ENCODE measurements around the gene WAPL. TPM values are rescaled to one million over a fixed set of nuclear protein-coding genes. Genes with fewer than 3 reads are reported as not detected.
A peak's percentile ranks its signal among the peaks of the same experiment; 100 is the strongest.
"Not testable (repeated sequence)": the region's sequence is repeated elsewhere in the genome, so short reads cannot be mapped to it uniquely, and the experiment has no call there.

The WAPL gene
- total and polyA plus RNA-seq, 2 of the 4 experiments (the other 2 are of a cell fraction) = 11.5 to 31.7 TPM

DNA sequence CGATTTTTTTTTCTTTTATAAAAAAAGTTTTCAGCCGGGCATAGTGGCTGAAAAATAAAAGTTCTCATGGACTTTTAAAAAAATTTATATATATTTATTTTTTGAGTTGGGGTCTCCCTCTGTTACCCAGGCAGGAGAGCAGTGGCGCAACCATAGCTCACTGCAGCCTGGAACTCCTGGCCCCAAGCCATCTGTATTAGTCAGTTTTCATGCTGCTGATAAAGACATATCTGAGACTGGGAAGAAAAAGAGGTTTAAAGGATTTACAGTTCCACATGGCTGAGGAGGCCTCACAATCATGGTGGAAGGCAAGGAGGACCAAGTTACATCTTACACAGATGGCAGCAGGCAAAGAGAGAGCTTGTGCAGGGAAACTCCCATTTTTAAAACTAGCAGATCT, 37.1 kb upstream of the WAPL start:
- H3K18ac ChIP-seq (ENCODE audit: low read depth, low read length); H3K4ac ChIP-seq (ENCODE audit: low read depth, low read length); H3K79me1 ChIP-seq (ENCODE audit: low read depth in 1 of 2, low read length in 2 of 2); H3K36me3 ChIP-seq (ENCODE audit: control insufficient read depth, insufficient read depth, low read length); H3K14ac ChIP-seq (replicated peaks; ENCODE audit: low read depth, low read length); intact Hi-C loops (cut with micrococcal nuclease); H4K20me1 ChIP-seq (ENCODE audit: insufficient read depth, low read length); H2BK120ac ChIP-seq (ENCODE audit: low read depth, low read length); H2AFZ ChIP-seq (replicated peaks; ENCODE audit: low read length, poor library complexity); H3K4me1 ChIP-seq (ENCODE audit: control insufficient read depth, insufficient read depth, low read length); H3K9me1 ChIP-seq (ENCODE audit: insufficient read depth, low read length); H2AK9ac ChIP-seq (replicated peaks; ENCODE audit: low read depth, low read length, poor library complexity); H2BK15ac ChIP-seq (ENCODE audit: low read depth, low read length); H3K27ac ChIP-seq (ENCODE audit: insufficient read depth, low read length); H2BK5ac ChIP-seq (ENCODE audit: low read depth, low read length, poor library complexity, severe bottlenecking); H4K91ac ChIP-seq (ENCODE audit: insufficient read depth, low read depth, low read length); H3K56ac ChIP-seq (ENCODE audit: extremely low read depth, insufficient read depth, low read length); H3K9ac ChIP-seq (ENCODE audit: low read depth, low read length); H3K23ac ChIP-seq (ENCODE audit: low read depth, low read length); H3K4me2 ChIP-seq (ENCODE audit: low read depth, low read length); H3K4me3 ChIP-seq (ENCODE audit: insufficient read depth, low read depth, low read length); H2BK20ac ChIP-seq (ENCODE audit: low read depth, low read length); H4K8ac ChIP-seq (ENCODE audit: low read depth in 2 of 2, low read length in 2 of 2); BruUV-seq (replicated peaks); H2AK5ac ChIP-seq (ENCODE audit: low read depth, low read length); H3K9me3 ChIP-seq (ENCODE audit: control insufficient read depth, insufficient read depth, low read length); H3K27me3 ChIP-seq (ENCODE audit: control insufficient read depth, insufficient read depth, low read length); H4K5ac ChIP-seq (ENCODE audit: low read depth, low read length); dilution Hi-C loops (cut with HindIII; ENCODE audit: low sequenced_read_pairs, unreplicated experiment); in situ Hi-C loops (cut with MboI; ENCODE audit: low sequenced_read_pairs); CTCF ChIA-PET; POLR2A ChIA-PET (ENCODE audit: unreplicated experiment): not testable (repeated sequence)
- TF ChIP-seq CEBPB (IDR thresholded peaks at IDR 0.05; ENCODE audit: low read depth, low read length) = peak; percentile 64
- DNase-seq (peak; percentile 50), ATAC-seq (ENCODE audit: low read depth) (peak; percentile 35; the same call in 1 of the 2 replicates)
- no CpG with 5 or more reads among the region's 3 CpGs for WGBS, 2 experiments (ENCODE audit: extremely low coverage in 2 of 2, insufficient read length in 1 of 2)

Data from IMR-90 (cell line).